GM23248 (cell line): ENCODE results near the gene PTPRF. TPM values are rescaled to one million over a fixed set of nuclear protein-coding genes. Genes with fewer than 3 reads are reported as not detected.
A peak's percentile ranks its signal among the peaks of the same experiment; 100 is the strongest.

Experiments
- DNase-seq: peaks from one replicate; pipeline ENCODE4 v3.0.0-alpha.2; 2015
- H2AFZ ChIP-seq: fragments of 200-600 bp; sonication (generic); 2 replicates; pipeline ENCODE4 v1.6.1; 2016; ENCODE audit warnings: antibody characterized with exemption
- H3F3A ChIP-seq: fragments of 200-600 bp; sonication (generic); 2 replicates; pipeline ENCODE4 v1.6.1; 2016; ENCODE audit warnings: mild to moderate bottlenecking, antibody characterized with exemption, mixed run types; ENCODE audit not compliant: insufficient read depth
- H3K27ac ChIP-seq: fragments of 200-600 bp; sonication (generic); 2 replicates; pipeline ENCODE4 v1.5.1; 2016; ENCODE audit warnings: mild to moderate bottlenecking
- H3K27me3 ChIP-seq: fragments of 200-600 bp; sonication (generic); replicated peaks from 2 replicates; pipeline ENCODE4 v1.6.1; 2016; ENCODE audit warnings: mild to moderate bottlenecking; ENCODE audit not compliant: insufficient read depth
- H3K36me3 ChIP-seq: fragments of 200-600 bp; sonication (generic); 2 replicates; pipeline ENCODE4 v1.6.1; 2016; ENCODE audit warnings: low read depth, mild to moderate bottlenecking
- H3K4me1 ChIP-seq: fragments of 200-600 bp; sonication (generic); 2 replicates; pipeline ENCODE4 v1.6.1; 2016; ENCODE audit warnings: mild to moderate bottlenecking; ENCODE audit not compliant: insufficient read depth
- H3K4me2 ChIP-seq: fragments of 200-600 bp; sonication (generic); one replicate; pipeline ENCODE4 v1.6.1; 2016; ENCODE audit warnings: mild to moderate bottlenecking; ENCODE audit not compliant: unreplicated experiment
- H3K4me3 ChIP-seq: fragments of 200-600 bp; sonication (generic); 2 replicates; pipeline ENCODE4 v1.5.1; 2016; ENCODE audit warnings: mild to moderate bottlenecking
- H3K79me2 ChIP-seq: fragments of 200-600 bp; sonication (generic); 2 replicates; pipeline ENCODE4 v1.6.1; 2016; ENCODE audit warnings: mild to moderate bottlenecking; ENCODE audit not compliant: insufficient read depth
- H3K9ac ChIP-seq: fragments of 200-600 bp; sonication (generic); 2 replicates; pipeline ENCODE4 v1.6.1; 2016; ENCODE audit warnings: mild to moderate bottlenecking
- H3K9me2 ChIP-seq: fragments of 200-600 bp; sonication (generic); 2 replicates; pipeline ENCODE4 v1.6.1; 2016; ENCODE audit warnings: mixed run types, mild to moderate bottlenecking, moderate library complexity; ENCODE audit not compliant: insufficient read depth
- H3K9me3 ChIP-seq: fragments of 200-600 bp; sonication (generic); one replicate; pipeline ENCODE4 v1.6.1; 2017; ENCODE audit warnings: low read depth
- H4K20me1 ChIP-seq: fragments of 200-600 bp; sonication (generic); 2 replicates; pipeline ENCODE4 v1.6.0; 2016; ENCODE audit not compliant: insufficient read depth
- EZH2 ChIP-seq: fragments of 200-600 bp; sonication (generic); IDR thresholded peaks from 2 replicates; pipeline ENCODE4 v1.6.1; 2018; ENCODE audit warnings: antibody characterized with exemption, mild to moderate bottlenecking; ENCODE audit not compliant: insufficient read depth, poor library complexity, severe bottlenecking
- EZH2phosphoT487 ChIP-seq: fragments of 200-600 bp; sonication (generic); IDR thresholded peaks from 2 replicates; pipeline ENCODE4 v1.6.1; 2018; ENCODE audit warnings: antibody characterized with exemption, moderate library complexity, mild to moderate bottlenecking, low read depth; ENCODE audit not compliant: insufficient read depth
- WGBS, 2 experiments: methylation state at CpG; one replicate each; pipeline ENCODE4 v1.1.6; 2015 to 2017; ENCODE audit warnings: low lambda C conversion rate in 2 of 2, low coverage in 1 of 2; ENCODE audit errors: missing lambda C conversion rate in 2 of 2; 5-methylcytosine and 5-hydroxymethylcytosine counted together
- in situ Hi-C: fragments of 300-500 bp; cut with MboI; formaldehyde crosslinking; loops from 2 replicates; pipeline ENCODE4 v1.15.0; 2020
- polyA plus RNA-seq: library from polyadenylated mRNA; unstranded; fragments of >200 nt; fragmentation: Nextera tagmentation; extraction: Ambion mirVana; gene quantifications from 2 replicates; pipeline ENCODE4 v1.2.1, GENCODE V29; 2016
- total RNA-seq: library from RNA; depleted of rRNA; stranded (reverse); fragments of >200 nt; shearing (Covaris generic); gene quantifications from 2 replicates; pipeline ENCODE4 v1.2.3, GENCODE V29; 2014

The PTPRF gene
- total and polyA plus RNA-seq, 2 experiments from 2014 or later, result 14.0 to 15.0 TPM

DNA sequence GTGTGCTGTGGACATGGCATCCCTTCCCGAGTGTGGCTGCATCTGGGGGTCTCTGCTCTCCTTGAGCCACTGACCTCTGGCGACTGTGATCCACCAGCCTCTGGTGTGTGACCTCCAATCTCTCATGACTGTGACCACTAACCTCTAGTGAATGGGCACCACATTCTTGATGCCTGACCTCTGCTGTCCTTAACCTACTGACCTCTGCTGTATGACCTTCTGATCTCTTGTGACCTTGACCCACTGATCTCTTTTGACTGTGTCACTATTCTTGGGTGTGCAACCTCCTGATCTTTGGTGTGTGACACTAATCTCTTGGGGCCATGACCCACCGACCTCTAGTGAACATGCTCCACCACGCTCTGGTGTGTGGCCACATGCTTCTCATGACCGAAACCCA lies 73.5 kb downstream of the PTPRF start:
- in situ Hi-C loops, result no loop called here
- Histone ChIP-seq H2AFZ (no peak overlapping the region), H3K4me2 (no peak overlapping the region), H3K27ac (no peak overlapping the region), H3K9ac (no peak overlapping the region), H3K9me2 (no peaks in the 10 kb centered on the region), H4K20me1 (no peaks in the 10 kb centered on the region), H3K27me3 (no peaks in the 10 kb centered on the region), H3F3A (no peaks in the 10 kb centered on the region), H3K4me1 (no peaks in the 10 kb centered on the region), H3K4me3 (no peak overlapping the region), H3K36me3 (no peaks in the 10 kb centered on the region), H3K79me2 (no peaks in the 10 kb centered on the region), H3K9me3 (no peaks in the 10 kb centered on the region)
- TF ChIP-seq EZH2, result no peak
- TF ChIP-seq EZH2phosphoT487, result no peak
- no peak for DNase-seq
- 87 to 92% methylated on average over 5 of the region's 5 CpGs for WGBS, 2 experiments

GRCh38 chr1:43605157-43605556 lies 74.5 kb downstream of the PTPRF start:
- H3K9ac ChIP-seq, result no peak overlapping the region
- DNase-seq, result no peak
- H2AFZ ChIP-seq, result no peak overlapping the region
- H3K27ac ChIP-seq, result no peak overlapping the region
- H3K4me3 ChIP-seq, result no peak overlapping the region
- TF ChIP-seq EZH2phosphoT487, result no peak
- TF ChIP-seq EZH2, result no peak
- H3F3A ChIP-seq, result no peaks in the 10 kb centered on the region
- no peaks in the 10 kb centered on the region for H4K20me1 ChIP-seq
- whole genome bisulfite sequencing, 2 experiments, result 94 to 99% methylated on average over 18 of the region's 18 CpGs
- H3K4me2 ChIP-seq, result no peak overlapping the region
- no peaks in the 10 kb centered on the region for H3K79me2 ChIP-seq
- no peaks in the 10 kb centered on the region for H3K9me2 ChIP-seq
- in situ Hi-C loops, result no loop called here
- H3K9me3 ChIP-seq, result no peaks in the 10 kb centered on the region
- no peaks in the 10 kb centered on the region for H3K36me3 ChIP-seq
- no peaks in the 10 kb centered on the region for H3K4me1 ChIP-seq
- no peaks in the 10 kb centered on the region for H3K27me3 ChIP-seq

DNA sequence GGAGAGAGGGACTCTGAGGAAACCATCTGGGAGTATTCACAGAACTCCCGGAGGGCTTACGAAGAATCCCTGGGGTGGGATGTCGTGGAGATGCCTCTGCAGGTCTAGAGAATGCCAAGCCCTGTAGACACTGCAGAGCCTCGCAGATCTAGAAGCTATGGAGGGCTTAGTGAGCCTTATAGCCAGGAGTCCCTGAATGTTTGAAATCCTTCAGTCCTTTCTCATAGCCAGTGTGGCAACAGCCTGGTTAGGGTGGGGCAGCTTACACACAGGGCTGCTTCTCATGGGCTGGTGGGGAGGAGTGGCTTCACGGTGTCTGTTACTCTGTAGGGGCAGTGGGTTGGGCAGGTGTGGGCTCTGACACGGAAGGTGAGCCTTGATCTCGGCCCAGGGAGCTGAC lies 75.1 kb downstream of the PTPRF start:
- H3K9ac ChIP-seq, result no peak overlapping the region
- no peak overlapping the region for H3K4me2 ChIP-seq
- TF ChIP-seq EZH2phosphoT487 (no peak), EZH2 (no peak)
- WGBS, 2 experiments, result 84 to 87% methylated on average over 7 of the region's 7 CpGs
- no peaks in the 10 kb centered on the region for H3K4me1 ChIP-seq
- no peak overlapping the region for H3K4me3 ChIP-seq
- H3K79me2 ChIP-seq, result no peaks in the 10 kb centered on the region
- H3K9me2 ChIP-seq, result no peaks in the 10 kb centered on the region
- H2AFZ ChIP-seq, result no peak overlapping the region
- H3K9me3 ChIP-seq, result no peaks in the 10 kb centered on the region
- H3K36me3 ChIP-seq, result no peaks in the 10 kb centered on the region
- H3K27me3 ChIP-seq, result no peaks in the 10 kb centered on the region
- DNase-seq, result peak; percentile 68
- in situ Hi-C loops, result no loop called here
- H3K27ac ChIP-seq, result no peak overlapping the region
- no peaks in the 10 kb centered on the region for H3F3A ChIP-seq
- no peaks in the 10 kb centered on the region for H4K20me1 ChIP-seq

DNA sequence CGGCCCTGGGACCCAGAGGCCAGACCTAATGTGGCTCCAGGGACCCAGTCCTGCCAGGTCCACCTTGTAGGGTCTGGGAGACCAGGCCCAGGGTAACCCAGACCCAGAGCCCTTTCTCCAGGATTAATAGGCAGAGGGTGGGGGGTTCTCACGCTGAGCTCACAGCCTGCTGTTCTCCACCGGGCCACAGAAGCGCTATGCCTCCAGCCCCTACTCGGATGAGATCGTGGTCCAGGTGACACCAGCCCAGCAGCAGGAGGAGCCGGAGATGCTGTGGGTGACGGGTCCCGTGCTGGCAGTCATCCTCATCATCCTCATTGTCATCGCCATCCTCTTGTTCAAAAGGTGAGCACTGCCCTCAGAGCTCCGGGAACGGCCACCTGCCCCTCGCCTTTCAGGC lies 75.9 kb downstream of the PTPRF start:
- no peak for DNase-seq
- no peak for TF ChIP-seq EZH2
- no peak for TF ChIP-seq EZH2phosphoT487
- no peak overlapping the region for H3K9ac ChIP-seq
- H3K79me2 ChIP-seq, result no peaks in the 10 kb centered on the region
- no peak overlapping the region for H3K4me3 ChIP-seq
- H3K36me3 ChIP-seq, result no peaks in the 10 kb centered on the region
- no peaks in the 10 kb centered on the region for H3K4me1 ChIP-seq
- no peak overlapping the region for H3K27ac ChIP-seq
- WGBS, 2 experiments, result 96 to 97% methylated on average over 13 of the region's 13 CpGs
- H2AFZ ChIP-seq, result no peak overlapping the region
- no peaks in the 10 kb centered on the region for H3K9me2 ChIP-seq
- H3K27me3 ChIP-seq, result no peaks in the 10 kb centered on the region
- in situ Hi-C loops, result no loop called here
- H4K20me1 ChIP-seq, result no peaks in the 10 kb centered on the region
- no peak overlapping the region for H3K4me2 ChIP-seq
- H3K9me3 ChIP-seq, result no peaks in the 10 kb centered on the region
- H3F3A ChIP-seq, result no peaks in the 10 kb centered on the region

GRCh38 chr1:43608827-43609226 lies 78.1 kb downstream of the PTPRF start:
- Histone ChIP-seq H3K27ac (no peak overlapping the region), H3K4me1 (no peaks in the 10 kb centered on the region), H3K4me3 (no peak overlapping the region), H2AFZ (no peak overlapping the region), H3K79me2 (no peaks in the 10 kb centered on the region), H3K9ac (no peak overlapping the region), H4K20me1 (no peaks in the 10 kb centered on the region), H3K36me3 (no peaks in the 10 kb centered on the region), H3K9me2 (no peaks in the 10 kb centered on the region), H3K27me3 (no peaks in the 10 kb centered on the region), H3K4me2 (no peak overlapping the region), H3F3A (no peaks in the 10 kb centered on the region), H3K9me3 (no peaks in the 10 kb centered on the region)
- no peak for TF ChIP-seq EZH2
- TF ChIP-seq EZH2phosphoT487, result no peak
- DNase-seq, result no peak
- in situ Hi-C loops, result no loop called here
- 91 to 98% methylated on average over 5 of the region's 5 CpGs for WGBS, 2 experiments
